HepG2 (cell line): ENCODE results near the gene AMZ2. TPM values are rescaled to one million over a fixed set of nuclear protein-coding genes. Genes with fewer than 3 reads are reported as not detected.
A peak's percentile ranks its signal among the peaks of the same experiment; 100 is the strongest.

Experiments used
- ATF7 ChIP-seq, 2 experiments: fragments of 450-650 bp in 1 of 2; sonication (generic) in 1 of 2; formaldehyde crosslinking in 1 of 2; IDR thresholded peaks; 2 replicates each; pipeline versions ENCODE4 v1.4.0 to v1.6.1; 2016 to 2020; ENCODE audit warnings: antibody characterized with exemption in 1 of 2, mild to moderate bottlenecking in 1 of 2, missing genetic modification reagents in 1 of 2
- MED8 ChIP-seq: sonication (generic); formaldehyde crosslinking; IDR thresholded peaks from 2 replicates; pipeline ENCODE4 v1.8.1; 2023; ENCODE audit warnings: mild to moderate bottlenecking, missing genetic modification reagents; ENCODE audit not compliant: insufficient replicate concordance
- NFIC ChIP-seq: IDR thresholded peaks from 2 replicates; pipeline ENCODE4 v1.6.1; 2012; ENCODE audit warnings: mild to moderate bottlenecking, low read length, inconsistent platforms
- NFYB ChIP-seq: sonication (generic); formaldehyde crosslinking; IDR thresholded peaks from 2 replicates; pipeline ENCODE4 v1.4.0; 2020; ENCODE audit warnings: missing genetic modification reagents
- PRPF4 ChIP-seq: fragments of 200-400 bp; formaldehyde crosslinking; IDR thresholded peaks from 2 replicates; pipeline ENCODE4 v1.6.1; 2016; ENCODE audit warnings: low read length, low read depth; ENCODE audit not compliant: poor library complexity, severe bottlenecking
- REL ChIP-seq: sonication (generic); formaldehyde crosslinking; conservative IDR thresholded peaks from 2 replicates; pipeline ENCODE4 v1.8.0; 2022; ENCODE audit warnings: mild to moderate bottlenecking, missing genetic modification reagents, moderate library complexity
- SP5 ChIP-seq: IDR thresholded peaks from 2 replicates; pipeline ENCODE4 v1.6.1; 2016; ENCODE audit warnings: low read depth, borderline replicate concordance
- SRSF4 ChIP-seq: fragments of 200-400 bp; formaldehyde crosslinking; IDR thresholded peaks from one replicate; pipeline ENCODE4 v1.6.1; 2018; ENCODE audit warnings: mild to moderate bottlenecking, low read depth, low read length, moderate library complexity; ENCODE audit not compliant: poor library complexity, severe bottlenecking
- ZNF136 ChIP-seq: sonication (generic); formaldehyde crosslinking; IDR thresholded peaks from 2 replicates; pipeline ENCODE4 v1.8.1; 2022; ENCODE audit warnings: low read depth, mild to moderate bottlenecking, moderate library complexity, missing genetic modification reagents
- ZNF143 ChIP-seq: sonication (generic); formaldehyde crosslinking; IDR thresholded peaks from 2 replicates; pipeline ENCODE4 v1.4.0; 2020; ENCODE audit warnings: missing genetic modification reagents
- polyA plus RNA-seq, 8 experiments: library from polyadenylated mRNA; depleted of rRNA in 3 of 8; stranded (reverse) in 7 of 8; unstranded in 1 of 8; fragments of >200 nt; fragmentation: Illumina TruSeq in 4 of 8; extraction: Trizol in 4 of 8; gene quantifications; 2 replicates each; pipeline versions ENCODE4 v1.2.1 to v1.2.3, GENCODE V29; 2011 to 2016; ENCODE audit warnings: low read depth in 4 of 8, missing spikeins in 1 of 8, mixed read lengths in 1 of 8; ENCODE audit not compliant: insufficient read depth in 1 of 8
- total RNA-seq, 5 experiments: library from RNA; depleted of rRNA; stranded (reverse); fragments of >200 nt; fragmentation: Illumina TruSeq; extraction: Trizol; gene quantifications; 2 replicates each; pipeline ENCODE4 v1.2.3, GENCODE V29; 2016; ENCODE audit warnings: low read depth in 1 of 5
- TF ChIP-seq, protein P1 (sequence below), 2 experiments: sonication (generic) in 1 of 2; formaldehyde crosslinking in 1 of 2; IDR thresholded peaks; 2 replicates each; pipeline versions ENCODE4 v1.5.1 to v1.6.1; 2011 to 2020; ENCODE audit warnings: borderline replicate concordance in 1 of 2, low read depth in 1 of 2, low read length in 1 of 2, mild to moderate bottlenecking in 1 of 2, missing genetic modification reagents in 1 of 2, moderate library complexity in 1 of 2
- TF ChIP-seq, protein P2 (sequence below): sonication (generic); formaldehyde crosslinking; conservative IDR thresholded peaks from 2 replicates; pipeline ENCODE4 v1.8.0; 2022; ENCODE audit warnings: missing genetic modification reagents
- TF ChIP-seq, protein P3 (sequence below): fragments of 450-650 bp; IDR thresholded peaks from 2 replicates; pipeline ENCODE4 v1.6.1; 2017
- TF ChIP-seq, protein P4 (sequence below): sonication (generic); formaldehyde crosslinking; IDR thresholded peaks from 2 replicates; pipeline ENCODE4 v1.8.1; 2022; ENCODE audit warnings: low read depth, mild to moderate bottlenecking, missing genetic modification reagents

Gene AMZ2
- total and polyA plus RNA-seq, 2 of the 13 experiments (the other 11 are each of a cell fraction or from before 2014, with no cell fraction given), result 86.9 to 90.2 TPM

DNA sequence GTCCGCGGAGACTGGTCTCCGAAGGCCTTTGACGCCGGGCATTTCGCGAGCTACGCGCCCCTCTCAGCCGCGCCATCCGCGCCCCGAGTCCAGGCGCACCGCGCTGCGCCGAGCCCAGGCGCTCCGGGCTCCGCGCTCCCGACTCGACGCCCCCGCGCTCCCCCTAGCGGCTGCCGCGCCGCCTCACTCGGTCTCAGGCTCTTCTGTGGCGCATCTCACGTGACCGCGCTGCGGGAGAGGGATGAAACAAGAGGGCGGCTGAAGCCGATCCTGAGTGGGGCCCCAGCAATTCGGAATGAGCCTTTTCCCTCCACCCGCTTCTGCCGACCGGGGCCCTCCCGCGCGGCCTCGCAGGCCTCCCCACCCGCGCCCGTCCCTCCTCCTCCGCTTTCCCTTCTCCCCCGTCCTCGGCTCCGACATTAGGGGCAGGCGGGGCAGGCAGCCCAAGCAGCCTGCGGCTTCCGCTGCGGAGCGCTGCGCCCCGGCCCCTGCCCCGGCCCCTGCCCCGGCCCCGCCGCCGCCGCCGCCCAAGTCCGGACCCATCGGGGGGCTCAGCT is 42.5 kb upstream of the AMZ2 start (continued):
- TF ChIP-seq, protein P1, sequence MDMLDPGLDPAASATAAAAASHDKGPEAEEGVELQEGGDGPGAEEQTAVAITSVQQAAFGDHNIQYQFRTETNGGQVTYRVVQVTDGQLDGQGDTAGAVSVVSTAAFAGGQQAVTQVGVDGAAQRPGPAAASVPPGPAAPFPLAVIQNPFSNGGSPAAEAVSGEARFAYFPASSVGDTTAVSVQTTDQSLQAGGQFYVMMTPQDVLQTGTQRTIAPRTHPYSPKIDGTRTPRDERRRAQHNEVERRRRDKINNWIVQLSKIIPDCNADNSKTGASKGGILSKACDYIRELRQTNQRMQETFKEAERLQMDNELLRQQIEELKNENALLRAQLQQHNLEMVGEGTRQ (IDR thresholded peaks at IDR 0.05; ENCODE audit: low read depth, low read length), result peak; percentile 79
- TF ChIP-seq, protein P1 (CRISPR knock-in tag; IDR thresholded peaks at IDR 0.05; ENCODE audit: borderline replicate concordance), result peak; percentile 82; the same call in 1 of the 2 replicates
- TF ChIP-seq, protein P2, sequence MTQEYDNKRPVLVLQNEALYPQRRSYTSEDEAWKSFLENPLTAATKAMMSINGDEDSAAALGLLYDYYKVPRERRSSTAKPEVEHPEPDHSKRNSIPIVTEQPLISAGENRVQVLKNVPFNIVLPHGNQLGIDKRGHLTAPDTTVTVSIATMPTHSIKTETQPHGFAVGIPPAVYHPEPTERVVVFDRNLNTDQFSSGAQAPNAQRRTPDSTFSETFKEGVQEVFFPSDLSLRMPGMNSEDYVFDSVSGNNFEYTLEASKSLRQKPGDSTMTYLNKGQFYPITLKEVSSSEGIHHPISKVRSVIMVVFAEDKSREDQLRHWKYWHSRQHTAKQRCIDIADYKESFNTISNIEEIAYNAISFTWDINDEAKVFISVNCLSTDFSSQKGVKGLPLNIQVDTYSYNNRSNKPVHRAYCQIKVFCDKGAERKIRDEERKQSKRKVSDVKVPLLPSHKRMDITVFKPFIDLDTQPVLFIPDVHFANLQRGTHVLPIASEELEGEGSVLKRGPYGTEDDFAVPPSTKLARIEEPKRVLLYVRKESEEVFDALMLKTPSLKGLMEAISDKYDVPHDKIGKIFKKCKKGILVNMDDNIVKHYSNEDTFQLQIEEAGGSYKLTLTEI (CRISPR knock-in tag), result no peak
- TF ChIP-seq REL (CRISPR knock-in tag) (no peak; the same call in 1 of the 2 replicates), ZNF143 (CRISPR knock-in tag) (no peak), NFYB (CRISPR knock-in tag) (peak; percentile 27; the same call in 1 of the 2 replicates), PRPF4 (no peak), NFIC (no peak), SRSF4 (no peak), ZNF136 (CRISPR knock-in tag) (no peak), MED8 (CRISPR knock-in tag) (no peak), SP5 (CRISPR knock-in tag) (peak; percentile 45; the same call in 1 of the 2 replicates), ATF7 (IDR thresholded peaks at IDR 0.05) (no peak), ATF7 (CRISPR knock-in tag; IDR thresholded peaks at IDR 0.05) (no peak)
- TF ChIP-seq, protein P3, sequence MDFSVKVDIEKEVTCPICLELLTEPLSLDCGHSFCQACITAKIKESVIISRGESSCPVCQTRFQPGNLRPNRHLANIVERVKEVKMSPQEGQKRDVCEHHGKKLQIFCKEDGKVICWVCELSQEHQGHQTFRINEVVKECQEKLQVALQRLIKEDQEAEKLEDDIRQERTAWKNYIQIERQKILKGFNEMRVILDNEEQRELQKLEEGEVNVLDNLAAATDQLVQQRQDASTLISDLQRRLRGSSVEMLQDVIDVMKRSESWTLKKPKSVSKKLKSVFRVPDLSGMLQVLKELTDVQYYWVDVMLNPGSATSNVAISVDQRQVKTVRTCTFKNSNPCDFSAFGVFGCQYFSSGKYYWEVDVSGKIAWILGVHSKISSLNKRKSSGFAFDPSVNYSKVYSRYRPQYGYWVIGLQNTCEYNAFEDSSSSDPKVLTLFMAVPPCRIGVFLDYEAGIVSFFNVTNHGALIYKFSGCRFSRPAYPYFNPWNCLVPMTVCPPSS, result no peak
- TF ChIP-seq, protein P4, sequence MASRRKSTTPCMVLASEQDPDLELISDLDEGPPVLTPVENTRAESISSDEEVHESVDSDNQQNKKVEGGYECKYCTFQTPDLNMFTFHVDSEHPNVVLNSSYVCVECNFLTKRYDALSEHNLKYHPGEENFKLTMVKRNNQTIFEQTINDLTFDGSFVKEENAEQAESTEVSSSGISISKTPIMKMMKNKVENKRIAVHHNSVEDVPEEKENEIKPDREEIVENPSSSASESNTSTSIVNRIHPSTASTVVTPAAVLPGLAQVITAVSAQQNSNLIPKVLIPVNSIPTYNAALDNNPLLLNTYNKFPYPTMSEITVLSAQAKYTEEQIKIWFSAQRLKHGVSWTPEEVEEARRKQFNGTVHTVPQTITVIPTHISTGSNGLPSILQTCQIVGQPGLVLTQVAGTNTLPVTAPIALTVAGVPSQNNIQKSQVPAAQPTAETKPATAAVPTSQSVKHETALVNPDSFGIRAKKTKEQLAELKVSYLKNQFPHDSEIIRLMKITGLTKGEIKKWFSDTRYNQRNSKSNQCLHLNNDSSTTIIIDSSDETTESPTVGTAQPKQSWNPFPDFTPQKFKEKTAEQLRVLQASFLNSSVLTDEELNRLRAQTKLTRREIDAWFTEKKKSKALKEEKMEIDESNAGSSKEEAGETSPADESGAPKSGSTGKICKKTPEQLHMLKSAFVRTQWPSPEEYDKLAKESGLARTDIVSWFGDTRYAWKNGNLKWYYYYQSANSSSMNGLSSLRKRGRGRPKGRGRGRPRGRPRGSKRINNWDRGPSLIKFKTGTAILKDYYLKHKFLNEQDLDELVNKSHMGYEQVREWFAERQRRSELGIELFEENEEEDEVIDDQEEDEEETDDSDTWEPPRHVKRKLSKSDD (CRISPR knock-in tag), result peak; percentile 66; the same call in 1 of the 2 replicates
